Muscle layer of duodenum (tissue), 2 donors: ENCODE data around the gene TWIST1.

ENCODE experiments used
- H3K27ac ChIP-seq: one replicate; pipeline ENCODE4 v1.7.0; 2013; ENCODE audit warnings: mild to moderate bottlenecking, low read length
- H3K27me3 ChIP-seq: one replicate; pipeline ENCODE4 v1.7.0; 2013; ENCODE audit warnings: low read depth, mild to moderate bottlenecking, control low read depth, low read length
- H3K36me3 ChIP-seq, 2 donors: one replicate each; pipeline ENCODE4 v1.7.0; 2013; ENCODE audit warnings: low read length in 2 of 2, control low read depth in 1 of 2, mild to moderate bottlenecking in 1 of 2; ENCODE audit not compliant: insufficient read depth in 2 of 2, control insufficient read depth in 1 of 2
- H3K4me1 ChIP-seq, 2 donors: one replicate each; pipeline ENCODE4 v1.7.0; 2013; ENCODE audit warnings: low read length in 2 of 2, mild to moderate bottlenecking in 2 of 2, control low read depth in 1 of 2, moderate library complexity in 1 of 2; ENCODE audit not compliant: insufficient read depth in 2 of 2, control insufficient read depth in 1 of 2
- H3K4me3 ChIP-seq, 2 donors: one replicate each; pipeline ENCODE4 v1.7.0; 2013; ENCODE audit warnings: low read length in 2 of 2, low read depth in 1 of 2, mild to moderate bottlenecking in 1 of 2
- H3K9me3 ChIP-seq, 2 donors: one replicate each; pipeline ENCODE4 v1.7.0; 2013; ENCODE audit warnings: low read length in 2 of 2, control low read depth in 1 of 2, mild to moderate bottlenecking in 1 of 2; ENCODE audit not compliant: control insufficient read depth in 1 of 2
- donor health status: healthy.

The TWIST1 gene

DNA sequence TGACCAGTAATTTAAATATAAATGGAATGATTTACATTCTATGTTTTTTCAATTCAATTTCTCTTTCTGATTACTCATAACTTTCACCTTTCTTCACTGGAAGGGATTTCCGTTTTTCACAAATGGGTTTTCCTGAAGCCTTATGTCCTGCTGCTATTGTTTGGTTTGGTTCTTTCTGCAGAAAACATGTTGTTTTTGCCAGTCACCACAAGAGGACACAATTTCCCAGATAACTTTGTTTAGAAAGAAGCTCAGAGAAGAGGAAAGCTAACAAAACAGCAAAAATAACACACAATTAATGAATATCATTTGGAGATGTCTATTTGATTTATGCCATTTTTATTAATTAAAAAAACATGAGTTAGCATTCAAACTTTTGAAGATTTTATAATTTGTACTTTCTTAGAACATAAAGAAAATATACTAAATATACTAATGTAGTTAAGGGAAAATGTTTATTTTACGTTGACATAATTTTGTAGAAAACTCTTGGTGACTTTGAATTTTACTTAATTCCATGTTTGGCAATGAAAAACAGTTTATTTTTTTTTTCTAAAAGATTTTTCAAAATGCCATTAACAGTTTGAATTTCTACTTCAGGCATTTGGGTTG is 4.6 kb upstream of the TWIST1 start:
- Histone ChIP-seq H3K4me3 (no peak overlapping the region), H3K36me3 (no peaks in the 10 kb centered on the region), H3K27ac (no peak overlapping the region), H3K27me3 (peaks cover 12% of the 10 kb centered on the region), H3K9me3 (no peaks in the 10 kb centered on the region), H3K4me1 (peaks cover 0 to 20% of the 10 kb centered on the region in 2 donors)

GRCh38 chr7:19119870-19120486 is 2.5 kb upstream of the TWIST1 start:
- Histone ChIP-seq H3K27me3 (peaks cover 24% of the 10 kb centered on the region), H3K4me1 (peaks cover 0 to 26% of the 10 kb centered on the region in 2 donors), H3K27ac (no peak overlapping the region), H3K36me3 (no peaks in the 10 kb centered on the region), H3K4me3 (no peak overlapping the region), H3K9me3 (no peaks in the 10 kb centered on the region)

DNA sequence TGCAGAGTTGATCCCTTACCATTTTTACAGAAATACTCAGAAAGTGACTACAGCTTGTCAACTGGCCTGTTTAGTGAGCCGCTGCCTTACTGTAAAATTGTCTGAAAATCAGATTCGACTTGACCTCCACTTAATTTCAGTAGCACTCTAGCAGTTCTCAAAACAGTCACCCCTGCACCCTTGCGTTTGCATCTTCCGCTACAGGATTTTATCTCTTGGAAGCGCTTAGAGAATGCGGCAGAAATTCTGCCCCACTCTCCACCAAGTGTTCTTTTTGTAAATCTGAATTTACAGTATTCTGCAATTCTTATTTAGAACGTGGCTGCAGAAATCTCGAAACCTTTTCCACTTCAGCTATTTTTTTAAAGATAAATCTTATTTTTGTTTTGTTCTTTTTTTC is 1.9 kb upstream of the TWIST1 start:
- Histone ChIP-seq H3K27ac (no peak overlapping the region), H3K36me3 (no peaks in the 10 kb centered on the region), H3K4me3 (no peak overlapping the region), H3K9me3 (no peaks in the 10 kb centered on the region), H3K27me3 (peaks cover 24% of the 10 kb centered on the region), H3K4me1 (peaks cover 0 to 26% of the 10 kb centered on the region in 2 donors)

- Histone ChIP-seq H3K4me1 (peaks cover 0 to 26% of the 10 kb centered on the region in 2 donors), H3K9me3 (no peaks in the 10 kb centered on the region), H3K27ac (no peak overlapping the region), H3K36me3 (no peaks in the 10 kb centered on the region), H3K4me3 (no peak overlapping the region), H3K27me3 (peaks cover 24% of the 10 kb centered on the region)
Observed at GRCh38 chr7:19118636-19119371, 1.4 kb upstream of the TWIST1 start.

GRCh38 chr7:19117870-19118608 is 603 bp upstream of the TWIST1 start:
- Histone ChIP-seq H3K27me3 (peaks cover 24% of the 10 kb centered on the region), H3K36me3 (no peaks in the 10 kb centered on the region), H3K4me1 (peaks cover 0 to 26% of the 10 kb centered on the region in 2 donors), H3K9me3 (no peaks in the 10 kb centered on the region), H3K4me3 (peak overlapping the region; percentile 30 to 62), H3K27ac (no peak overlapping the region)

- Histone ChIP-seq H3K4me1 (peaks cover 0 to 35% of the 10 kb centered on the region in 2 donors), H3K27me3 (peaks cover 36% of the 10 kb centered on the region), H3K27ac (no peak overlapping the region)
Observed at GRCh38 chr7:19116121-19117090, 1.0 kb downstream of the TWIST1 start.

GRCh38 chr7:19114551-19114855 is 2.9 kb downstream of the TWIST1 start:
- no peak overlapping the region for H3K27ac ChIP-seq
- no peak overlapping the region for H3K4me3 ChIP-seq
- H3K27me3 ChIP-seq: peaks cover 53% of the 10 kb centered on the region
- H3K4me1 ChIP-seq: peaks cover 0 to 35% of the 10 kb centered on the region in 2 donors
- H3K9me3 ChIP-seq: peaks cover 0 to 8% of the 10 kb centered on the region in 2 donors
- H3K36me3 ChIP-seq: no peaks in the 10 kb centered on the region

More at GRCh38 chr7:19116121-19117090, 1.0 kb downstream of the TWIST1 start:
- Histone ChIP-seq H3K4me3 (peak overlapping the region; percentile 55 to 58), H3K36me3 (no peaks in the 10 kb centered on the region), H3K9me3 (peaks cover 0 to 4% of the 10 kb centered on the region in 2 donors)

DNA sequence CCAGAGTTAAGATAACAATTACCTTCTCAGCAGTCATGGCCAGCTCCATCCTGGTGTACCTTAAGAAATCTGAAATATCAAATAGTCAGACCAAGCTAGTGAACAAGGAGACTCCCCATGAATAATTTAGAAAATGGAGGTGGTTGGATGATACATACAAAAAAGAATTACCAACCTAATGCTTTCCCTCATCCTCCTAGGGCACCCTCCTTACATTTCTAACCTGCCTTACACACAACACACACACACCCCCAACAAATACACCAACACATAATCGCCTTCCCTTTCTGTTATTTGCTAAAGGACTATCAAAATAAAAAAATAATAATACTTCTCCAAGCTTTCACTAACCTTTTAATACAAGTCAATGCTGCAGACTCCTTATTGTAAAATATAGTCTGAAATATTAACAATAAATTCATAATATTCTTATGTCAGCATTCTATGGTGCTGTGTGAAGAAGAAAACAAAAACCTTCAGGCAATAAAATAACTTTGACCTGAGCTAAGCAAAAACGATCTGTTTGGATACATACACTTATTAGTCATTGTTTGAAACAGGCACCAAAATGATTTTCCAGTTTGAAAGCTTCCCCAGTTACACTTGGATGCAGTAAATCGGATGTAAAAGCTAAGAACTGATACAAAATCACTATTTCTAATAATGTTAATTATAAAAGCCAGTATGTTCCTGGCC is 3.4 kb downstream of the TWIST1 start:
- no peak overlapping the region for H3K4me3 ChIP-seq
- no peaks in the 10 kb centered on the region for H3K36me3 ChIP-seq
- H3K27ac ChIP-seq: no peak overlapping the region
- peaks cover 0 to 8% of the 10 kb centered on the region in 2 donors for H3K9me3 ChIP-seq
- peaks cover 57% of the 10 kb centered on the region for H3K27me3 ChIP-seq
- peaks cover 0 to 35% of the 10 kb centered on the region in 2 donors for H3K4me1 ChIP-seq

DNA sequence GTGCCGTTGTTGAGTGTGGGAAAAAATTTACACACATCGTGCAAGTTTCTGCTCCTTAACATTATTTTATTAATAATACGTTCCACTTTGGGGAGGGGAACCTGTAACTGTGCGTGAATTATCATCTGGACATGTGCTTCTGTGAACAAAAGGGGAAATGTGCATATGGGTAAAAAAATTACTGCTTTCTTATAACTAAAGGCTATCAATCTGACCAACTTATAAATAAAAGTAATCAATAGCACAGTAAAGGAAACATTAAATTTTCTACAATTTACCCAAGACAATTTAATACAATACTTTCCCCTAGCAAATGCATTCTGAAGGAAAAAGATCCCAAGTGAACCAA is 4.5 kb downstream of the TWIST1 start:
- Histone ChIP-seq H3K27me3 (peaks cover 57% of the 10 kb centered on the region), H3K4me1 (peaks cover 0 to 29% of the 10 kb centered on the region in 2 donors), H3K36me3 (no peaks in the 10 kb centered on the region), H3K4me3 (no peak overlapping the region), H3K9me3 (peaks cover 0 to 8% of the 10 kb centered on the region in 2 donors), H3K27ac (no peak overlapping the region)
